Activated T-cell treated with anti-CD3 and anti-CD28 coated beads, Interleukin-2, amount 50 U/mL, for 72 hours (primary cell): ENCODE measurements around the gene JAK1. TPM values are rescaled to one million over a fixed set of nuclear protein-coding genes. Genes with fewer than 3 reads are reported as not detected.

Source experiments
- ATAC-seq, 2 donors: fragments of 150-1000 bp; cut with Tn5 transposase; replicated peaks in 1 of 2; 2 replicates each; pipeline ENCODE4 v1.10.0; 2021; ENCODE audit warnings: moderate library complexity in 2 of 2, mild to moderate bottlenecking in 1 of 2
- DNase-seq, 2 donors: peaks; one replicate each; pipeline ENCODE4 v3.0.0; 2021 to 2022; ENCODE audit warnings: mixed read lengths in 1 of 2
- H3K27ac Mint-ChIP-seq: one replicate; pipeline ENCODE4 v1.8.0; 2022; ENCODE audit warnings: mild to moderate bottlenecking, moderate library complexity, mixed read lengths
- H3K27me3 Mint-ChIP-seq: one replicate; pipeline ENCODE4 v1.8.0; 2022; ENCODE audit warnings: low read depth, mixed read lengths
- H3K36me3 Mint-ChIP-seq, 2 donors: one replicate each; pipeline ENCODE4 v1.8.0; 2022; ENCODE audit warnings: mixed read lengths in 2 of 2, mild to moderate bottlenecking in 1 of 2; ENCODE audit not compliant: insufficient read depth in 2 of 2
- H3K4me1 Mint-ChIP-seq: one replicate; pipeline ENCODE4 v1.8.0; 2022; ENCODE audit warnings: low read depth, mixed read lengths
- H3K4me3 Mint-ChIP-seq, 2 donors: one replicate each; pipeline ENCODE4 v1.8.0; 2022; ENCODE audit warnings: mild to moderate bottlenecking in 2 of 2, mixed read lengths in 2 of 2, moderate library complexity in 2 of 2
- H3K9me3 Mint-ChIP-seq, 2 donors: one replicate each; pipeline ENCODE4 v1.8.0; 2022; ENCODE audit warnings: mixed read lengths in 2 of 2
- total RNA-seq, 2 donors: library from RNA; stranded (reverse); gene quantifications; one replicate each; pipeline ENCODE4 v1.2.3, GENCODE V29; 2022

Gene JAK1
- total RNA-seq, 2 donors from 2014 or later, result 169 to 185 TPM

GRCh38 chr1:64849942-64850341, 116.4 kb downstream of the JAK1 start:
- Mint-ChIP-seq H3K4me1 (no peaks in the 10 kb centered on the region), H3K27me3 (no peaks in the 10 kb centered on the region), H3K36me3 (peaks cover 3 to 19% of the 10 kb centered on the region in 2 donors), H3K4me3 (no peak overlapping the region), H3K27ac (peak overlapping the region; percentile 64), H3K9me3 (no peaks in the 10 kb centered on the region)
- ATAC-seq (peak in 1 of 2 donors; percentile 11), DNase-seq (no peak)

GRCh38 chr1:64848803-64849202, 117.5 kb downstream of the JAK1 start:
- Mint-ChIP-seq H3K27me3 (no peaks in the 10 kb centered on the region), H3K4me3 (no peak overlapping the region), H3K9me3 (no peaks in the 10 kb centered on the region), H3K36me3 (peaks cover 3 to 16% of the 10 kb centered on the region in 2 donors), H3K4me1 (no peaks in the 10 kb centered on the region), H3K27ac (no peak overlapping the region)
- ATAC-seq (no peak), DNase-seq (no peak)

- DNase-seq (no peak), ATAC-seq (no peak)
- Mint-ChIP-seq H3K9me3 (no peaks in the 10 kb centered on the region), H3K27me3 (no peaks in the 10 kb centered on the region), H3K4me1 (no peaks in the 10 kb centered on the region), H3K4me3 (no peak overlapping the region), H3K27ac (no peak overlapping the region), H3K36me3 (peaks cover 3 to 16% of the 10 kb centered on the region in 2 donors)
These were observed 118.2 kb downstream of the JAK1 start for GRCh38 chr1:64848136-64848535.

- Mint-ChIP-seq H3K27ac (no peak overlapping the region), H3K27me3 (no peaks in the 10 kb centered on the region), H3K9me3 (no peaks in the 10 kb centered on the region), H3K36me3 (peaks cover 3 to 17% of the 10 kb centered on the region in 2 donors), H3K4me3 (no peak overlapping the region), H3K4me1 (no peaks in the 10 kb centered on the region)
- ATAC-seq (peak in 1 of 2 donors; percentile 4), DNase-seq (no peak)
These were observed 118.7 kb downstream of the JAK1 start for GRCh38 chr1:64847666-64848065.

- no peaks in the 10 kb centered on the region for H3K27me3 Mint-ChIP-seq
- H3K4me3 Mint-ChIP-seq, result no peak overlapping the region
- no peaks in the 10 kb centered on the region for H3K9me3 Mint-ChIP-seq
- DNase-seq (no peak), ATAC-seq (no peak)
- H3K4me1 Mint-ChIP-seq, result no peaks in the 10 kb centered on the region
- peaks cover 3 to 17% of the 10 kb centered on the region in 2 donors for H3K36me3 Mint-ChIP-seq
- no peak overlapping the region for H3K27ac Mint-ChIP-seq
These were observed 119.5 kb downstream of the JAK1 start for GRCh38 chr1:64846573-64847430.

- no peaks in the 10 kb centered on the region for H3K9me3 Mint-ChIP-seq
- no peaks in the 10 kb centered on the region for H3K4me1 Mint-ChIP-seq
- peaks cover 3 to 17% of the 10 kb centered on the region in 2 donors for H3K36me3 Mint-ChIP-seq
- DNase-seq (no peak), ATAC-seq (no peak)
- H3K4me3 Mint-ChIP-seq, result no peak overlapping the region
- no peaks in the 10 kb centered on the region for H3K27me3 Mint-ChIP-seq
- no peak overlapping the region for H3K27ac Mint-ChIP-seq
These were observed 120.4 kb downstream of the JAK1 start for GRCh38 chr1:64845831-64846425.

GRCh38 chr1:64844609-64845008, 121.7 kb downstream of the JAK1 start:
- no peaks in the 10 kb centered on the region for H3K4me1 Mint-ChIP-seq
- no peaks in the 10 kb centered on the region for H3K27me3 Mint-ChIP-seq
- DNase-seq (no peak), ATAC-seq (no peak)
- H3K36me3 Mint-ChIP-seq, result peaks cover 2 to 12% of the 10 kb centered on the region in 2 donors
- no peaks in the 10 kb centered on the region for H3K9me3 Mint-ChIP-seq
- H3K27ac Mint-ChIP-seq, result peak overlapping the region; percentile 47
- no peak overlapping the region for H3K4me3 Mint-ChIP-seq

GRCh38 chr1:64844175-64844574, 122.2 kb downstream of the JAK1 start:
- Mint-ChIP-seq H3K27me3 (no peaks in the 10 kb centered on the region), H3K9me3 (no peaks in the 10 kb centered on the region), H3K4me1 (no peaks in the 10 kb centered on the region), H3K36me3 (peaks cover 0 to 14% of the 10 kb centered on the region in 2 donors), H3K4me3 (no peak overlapping the region), H3K27ac (no peak overlapping the region)
- no peak for DNase-seq
- ATAC-seq, result no peak

GRCh38 chr1:64843675-64844074, 122.7 kb downstream of the JAK1 start:
- no peak for ATAC-seq
- H3K4me1 Mint-ChIP-seq, result no peaks in the 10 kb centered on the region
- H3K4me3 Mint-ChIP-seq, result no peak overlapping the region
- peaks cover 0 to 16% of the 10 kb centered on the region in 2 donors for H3K36me3 Mint-ChIP-seq
- no peaks in the 10 kb centered on the region for H3K27me3 Mint-ChIP-seq
- no peak overlapping the region for H3K27ac Mint-ChIP-seq
- no peak for DNase-seq
- no peaks in the 10 kb centered on the region for H3K9me3 Mint-ChIP-seq

GRCh38 chr1:64842224-64842623, 124.1 kb downstream of the JAK1 start:
- Mint-ChIP-seq H3K4me3 (no peak overlapping the region), H3K4me1 (no peaks in the 10 kb centered on the region), H3K27ac (no peak overlapping the region), H3K9me3 (no peaks in the 10 kb centered on the region), H3K36me3 (peaks cover 0 to 25% of the 10 kb centered on the region in 2 donors), H3K27me3 (no peaks in the 10 kb centered on the region)
- no peak for ATAC-seq
- DNase-seq, result no peak

GRCh38 chr1:64841330-64842065, 124.9 kb downstream of the JAK1 start:
- no peak for DNase-seq
- no peaks in the 10 kb centered on the region for H3K4me1 Mint-ChIP-seq
- H3K9me3 Mint-ChIP-seq, result no peaks in the 10 kb centered on the region
- no peak for ATAC-seq
- H3K27me3 Mint-ChIP-seq, result no peaks in the 10 kb centered on the region
- H3K27ac Mint-ChIP-seq, result no peak overlapping the region
- no peak overlapping the region for H3K4me3 Mint-ChIP-seq
- peaks cover 2 to 31% of the 10 kb centered on the region in 2 donors for H3K36me3 Mint-ChIP-seq

- peaks cover 4% of the 10 kb centered on the region for H3K4me1 Mint-ChIP-seq
- H3K27me3 Mint-ChIP-seq, result no peaks in the 10 kb centered on the region
- peaks cover 2 to 27% of the 10 kb centered on the region in 2 donors for H3K36me3 Mint-ChIP-seq
- no peak for ATAC-seq
- peak overlapping the region; percentile 13 for H3K27ac Mint-ChIP-seq
- DNase-seq, result no peak
- no peaks in the 10 kb centered on the region for H3K9me3 Mint-ChIP-seq
- no peak overlapping the region for H3K4me3 Mint-ChIP-seq
These were observed 126.5 kb downstream of the JAK1 start for GRCh38 chr1:64839732-64840405.

GRCh38 chr1:64839261-64839660, 127.1 kb downstream of the JAK1 start:
- DNase-seq (no peak), ATAC-seq (no peak)
- H3K4me1 Mint-ChIP-seq, result peaks cover 4% of the 10 kb centered on the region
- H3K4me3 Mint-ChIP-seq, result no peak overlapping the region
- H3K27me3 Mint-ChIP-seq, result no peaks in the 10 kb centered on the region
- H3K36me3 Mint-ChIP-seq, result peaks cover 2 to 29% of the 10 kb centered on the region in 2 donors
- peak overlapping the region; percentile 13 for H3K27ac Mint-ChIP-seq
- no peaks in the 10 kb centered on the region for H3K9me3 Mint-ChIP-seq
